GM23338 (cell line): Measurements from ENCODE around the gene JUP. TPM values are rescaled to one million over a fixed set of nuclear protein-coding genes. Genes with fewer than 3 reads are reported as not detected.

ENCODE experiments used
- ATAC-seq: fragments of 200-7000 bp; cut with Tn5 transposase; 3 replicates; pipeline ENCODE4 v1.9.1; 2020
- DNase-seq: peaks from one replicate; pipeline ENCODE4 v3.0.0-alpha.2; 2015; ENCODE audit warnings: low spot score
- H2AFZ ChIP-seq: fragments of 200-600 bp; sonication (generic); 2 replicates; pipeline ENCODE4 v1.8.0; 2016; ENCODE audit warnings: antibody characterized with exemption, mild to moderate bottlenecking, moderate library complexity
- H3F3A ChIP-seq: fragments of 200-600 bp; sonication (generic); replicated peaks from 2 replicates; pipeline ENCODE4 v1.8.0; 2017; ENCODE audit warnings: antibody characterized with exemption, mixed run types, low read depth
- H3K27ac ChIP-seq: fragments of 200-600 bp; sonication (generic); 2 replicates; pipeline ENCODE4 v1.6.1; 2016; ENCODE audit warnings: low read depth
- H3K27me3 ChIP-seq: fragments of 200-600 bp; sonication (generic); 2 replicates; pipeline ENCODE4 v1.8.0; 2016; ENCODE audit warnings: mild to moderate bottlenecking, mixed run types, moderate library complexity; ENCODE audit not compliant: insufficient read depth
- H3K36me3 ChIP-seq: fragments of 200-600 bp; sonication (generic); 2 replicates; pipeline ENCODE4 v1.8.0; 2016; ENCODE audit warnings: mild to moderate bottlenecking; ENCODE audit not compliant: insufficient read depth
- H3K4me1 ChIP-seq: fragments of 200-600 bp; sonication (generic); 2 replicates; pipeline ENCODE4 v1.8.0; 2016; ENCODE audit warnings: mild to moderate bottlenecking, moderate library complexity; ENCODE audit not compliant: insufficient read depth
- H3K4me2 ChIP-seq: fragments of 200-600 bp; sonication (generic); 2 replicates; pipeline ENCODE4 v1.7.1; 2017; ENCODE audit warnings: mixed run types
- H3K4me3 ChIP-seq: fragments of 200-600 bp; sonication (generic); 2 replicates; pipeline ENCODE4 v1.6.1; 2016; ENCODE audit warnings: mixed run types
- H3K79me2 ChIP-seq: fragments of 200-600 bp; sonication (generic); replicated peaks from 2 replicates; pipeline ENCODE4 v1.8.0; 2017; ENCODE audit warnings: mild to moderate bottlenecking; ENCODE audit not compliant: insufficient read depth
- H3K9me2 ChIP-seq: fragments of 200-600 bp; sonication (generic); 2 replicates; pipeline ENCODE4 v1.8.0; 2017; ENCODE audit not compliant: insufficient read depth
- H4K20me1 ChIP-seq: fragments of 200-600 bp; sonication (generic); replicated peaks from 2 replicates; pipeline ENCODE4 v1.8.0; 2017; ENCODE audit warnings: mild to moderate bottlenecking; ENCODE audit not compliant: insufficient read depth
- H3K27ac Mint-ChIP-seq: 2 replicates; pipeline ENCODE4 v1.8.0; 2020; ENCODE audit warnings: inconsistent platforms, mild to moderate bottlenecking, moderate library complexity, mixed read lengths
- H3K27me3 Mint-ChIP-seq: 3 replicates; pipeline ENCODE4 v1.8.0; 2022; ENCODE audit warnings: low read depth, mild to moderate bottlenecking, moderate library complexity, mixed read lengths, inconsistent platforms; ENCODE audit not compliant: insufficient read depth, poor library complexity
- H3K36me3 Mint-ChIP-seq: 3 replicates; pipeline ENCODE4 v1.8.0; 2021; ENCODE audit warnings: low read depth, mild to moderate bottlenecking, inconsistent platforms, moderate library complexity, mixed read lengths
- H3K4me1 Mint-ChIP-seq: 3 replicates; pipeline ENCODE4 v1.8.0; 2020; ENCODE audit warnings: mild to moderate bottlenecking, inconsistent platforms, mixed read lengths
- H3K4me3 Mint-ChIP-seq: 3 replicates; pipeline ENCODE4 v1.8.0; 2021; ENCODE audit warnings: moderate library complexity, mild to moderate bottlenecking, inconsistent platforms, mixed read lengths
- H3K9me3 Mint-ChIP-seq: 3 replicates; pipeline ENCODE4 v1.8.0; 2020; ENCODE audit warnings: moderate library complexity, mild to moderate bottlenecking, inconsistent platforms, mixed read lengths
- CREB1 ChIP-seq: fragments of 250-450 bp; sonication (Bioruptor Pico); IDR thresholded peaks from 2 replicates; pipeline ENCODE4 v1.5.0; 2020; ENCODE audit warnings: low read depth, mild to moderate bottlenecking, moderate library complexity
- ETS1 ChIP-seq: IDR thresholded peaks from 2 replicates; pipeline ENCODE4 v1.6.1; 2016; ENCODE audit warnings: antibody characterized with exemption
- EZH2 ChIP-seq: fragments of 200-600 bp; sonication (generic); IDR thresholded peaks from one replicate; pipeline ENCODE4 v1.8.0; 2017; ENCODE audit warnings: antibody characterized with exemption, mild to moderate bottlenecking, low read depth; ENCODE audit not compliant: unreplicated experiment
- JUNB ChIP-seq: IDR thresholded peaks from one replicate; pipeline ENCODE4 v1.6.1; 2016; ENCODE audit warnings: antibody characterized with exemption; ENCODE audit not compliant: unreplicated experiment
- POLR2AphosphoS5 ChIP-seq: IDR thresholded peaks from 2 replicates; pipeline ENCODE4 v1.6.1; 2016; ENCODE audit warnings: antibody characterized with exemption, low read depth
- REST ChIP-seq: IDR thresholded peaks from one replicate; pipeline ENCODE4 v1.6.1; 2018; ENCODE audit warnings: antibody characterized with exemption; ENCODE audit not compliant: unreplicated experiment
- STAT1 ChIP-seq: IDR thresholded peaks from one replicate; pipeline ENCODE4 v1.6.1; 2016; ENCODE audit warnings: antibody characterized with exemption; ENCODE audit not compliant: unreplicated experiment
- ZNF331 ChIP-seq: fragments of 250-450 bp; sonication (Bioruptor Pico); IDR thresholded peaks from 2 replicates; pipeline ENCODE4 v1.5.0; 2020; ENCODE audit warnings: low read depth, mild to moderate bottlenecking, moderate library complexity
- polyA plus RNA-seq: library from polyadenylated mRNA; unstranded; fragments of >200 nt; fragmentation: Nextera tagmentation; extraction: Ambion mirVana; gene quantifications from 2 replicates; pipeline ENCODE4 v1.2.1, GENCODE V29; 2016
- total RNA-seq: library from RNA; depleted of rRNA; stranded (reverse); fragments of >200 nt; shearing (Covaris generic); gene quantifications from 2 replicates; pipeline ENCODE4 v1.2.3, GENCODE V29; 2014
- TF ChIP-seq, protein P1 (sequence below), 2 experiments: fragments of 200-600 bp in 1 of 2; sonication (generic) in 1 of 2; conservative IDR thresholded peaks; 2 replicates each; pipeline versions ENCODE4 v1.5.1 to v1.6.1; 2016 to 2017; ENCODE audit warnings: antibody characterized with exemption in 2 of 2, low read depth in 2 of 2, mild to moderate bottlenecking in 2 of 2, moderate library complexity in 1 of 2

Gene JUP
- total and polyA plus RNA-seq, 2 experiments from 2014 or later = 45.5 to 177 TPM

DNA sequence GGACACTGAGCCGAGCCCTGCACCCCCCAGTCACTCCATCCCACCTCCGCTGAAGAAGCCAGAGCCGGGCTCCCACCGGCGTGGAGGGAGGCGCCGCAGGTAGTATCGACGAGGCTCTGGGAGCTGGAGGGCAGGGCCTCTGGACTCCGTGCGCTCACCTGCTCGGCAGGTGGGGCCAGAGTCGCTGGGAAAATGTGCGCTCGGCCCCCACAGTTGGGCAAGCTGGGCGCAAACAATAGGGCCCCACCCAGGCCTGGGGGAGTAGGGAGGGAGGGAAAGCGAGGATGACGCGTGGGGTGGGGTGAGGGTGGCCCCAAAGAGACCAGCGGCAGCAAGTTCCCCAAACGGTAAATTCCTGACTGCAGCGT lies 668 bp downstream of the JUP start:
- Histone ChIP-seq H2AFZ (no peak overlapping the region), H3K36me3 (no peaks in the 10 kb centered on the region), H3K79me2 (peaks cover 32% of the 10 kb centered on the region), H3K27me3 (no peaks in the 10 kb centered on the region), H3K4me1 (peaks cover 23% of the 10 kb centered on the region), H3F3A (peaks cover 12% of the 10 kb centered on the region; the same call in 1 of the 2 replicates), H3K4me3 (peak overlapping the region; percentile 88), H3K27ac (peak overlapping the region; percentile 93), H3K4me2 (peak overlapping the region; percentile 92), H4K20me1 (no peaks in the 10 kb centered on the region), H3K9me2 (no peaks in the 10 kb centered on the region)
- TF ChIP-seq JUNB = no peak
- TF ChIP-seq, protein P1, sequence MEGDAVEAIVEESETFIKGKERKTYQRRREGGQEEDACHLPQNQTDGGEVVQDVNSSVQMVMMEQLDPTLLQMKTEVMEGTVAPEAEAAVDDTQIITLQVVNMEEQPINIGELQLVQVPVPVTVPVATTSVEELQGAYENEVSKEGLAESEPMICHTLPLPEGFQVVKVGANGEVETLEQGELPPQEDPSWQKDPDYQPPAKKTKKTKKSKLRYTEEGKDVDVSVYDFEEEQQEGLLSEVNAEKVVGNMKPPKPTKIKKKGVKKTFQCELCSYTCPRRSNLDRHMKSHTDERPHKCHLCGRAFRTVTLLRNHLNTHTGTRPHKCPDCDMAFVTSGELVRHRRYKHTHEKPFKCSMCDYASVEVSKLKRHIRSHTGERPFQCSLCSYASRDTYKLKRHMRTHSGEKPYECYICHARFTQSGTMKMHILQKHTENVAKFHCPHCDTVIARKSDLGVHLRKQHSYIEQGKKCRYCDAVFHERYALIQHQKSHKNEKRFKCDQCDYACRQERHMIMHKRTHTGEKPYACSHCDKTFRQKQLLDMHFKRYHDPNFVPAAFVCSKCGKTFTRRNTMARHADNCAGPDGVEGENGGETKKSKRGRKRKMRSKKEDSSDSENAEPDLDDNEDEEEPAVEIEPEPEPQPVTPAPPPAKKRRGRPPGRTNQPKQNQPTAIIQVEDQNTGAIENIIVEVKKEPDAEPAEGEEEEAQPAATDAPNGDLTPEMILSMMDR (conservative IDR thresholded peaks at IDR 0.05; ENCODE audit: low read depth in 2 of 2) = peak in 1 of 2 experiments; percentile 41; a peak in 2 of 4 replicates
- no peak for TF ChIP-seq ZNF331 (CRISPR knock-in tag)
- no peak for TF ChIP-seq STAT1
- no peaks in the 10 kb centered on the region for H3K9me3 Mint-ChIP-seq
- peaks cover 32% of the 10 kb centered on the region for H3K27me3 Mint-ChIP-seq
- peak overlapping the region; percentile 86 for H3K4me3 Mint-ChIP-seq
- H3K4me1 Mint-ChIP-seq = peaks cover 36% of the 10 kb centered on the region
- peak overlapping the region; percentile 99; the same call in 1 of the 2 replicates for H3K27ac Mint-ChIP-seq
- ATAC-seq (peak; percentile 35), DNase-seq (peak; percentile 79)
- peaks cover 5% of the 10 kb centered on the region; the same call in 2 of the 3 replicates for H3K36me3 Mint-ChIP-seq

GRCh38 chr17:41785091-41785858 lies 1.2 kb downstream of the JUP start:
- peak; percentile 23 for ATAC-seq
- Histone ChIP-seq H3K27ac (peak overlapping the region; percentile 93), H3F3A (peaks cover 12% of the 10 kb centered on the region; the same call in 1 of the 2 replicates), H4K20me1 (0 out of 2 replicates have a peak, but pooled peaks cover 4% of the 10 kb centered on the region), H3K9me2 (no peaks in the 10 kb centered on the region), H2AFZ (no peak overlapping the region), H3K79me2 (peaks cover 38% of the 10 kb centered on the region), H3K4me2 (peak overlapping the region; percentile 92), H3K4me3 (peak overlapping the region; percentile 88), H3K27me3 (no peaks in the 10 kb centered on the region), H3K4me1 (peaks cover 23% of the 10 kb centered on the region), H3K36me3 (no peaks in the 10 kb centered on the region)
- TF ChIP-seq ETS1 (peak; percentile 60; the same call in 1 of the 2 replicates), EZH2 (no peak), POLR2AphosphoS5 (peak; percentile 81), CREB1 (CRISPR knock-in tag) (no peak), STAT1 (no peak), REST (peak; percentile 5)
- Mint-ChIP-seq H3K27ac (peak overlapping the region; percentile 99), H3K36me3 (peaks cover 5% of the 10 kb centered on the region; the same call in 2 of the 3 replicates), H3K27me3 (peaks cover 28% of the 10 kb centered on the region), H3K4me3 (peak overlapping the region; percentile 86), H3K4me1 (peaks cover 34% of the 10 kb centered on the region), H3K9me3 (no peaks in the 10 kb centered on the region)
- peak; percentile 96 for DNase-seq
